Mucosa of gallbladder (tissue), 1 donor: ENCODE measurements around the gene SMOC2. TPM values are rescaled to one million over a fixed set of nuclear protein-coding genes. Genes with fewer than 3 reads are reported as not detected.
"Not testable (repeated sequence)": the region's sequence is repeated elsewhere in the genome, so short reads cannot be mapped to it uniquely, and the experiment has no call there.

Experiments used
- DNase-seq: peaks from one replicate; pipeline ENCODE4 v3.0.0-alpha.2; 2020; ENCODE audit warnings: low spot score
- total RNA-seq: library from RNA; stranded (reverse); gene quantifications from one replicate; pipeline ENCODE4 v1.2.1, GENCODE V29; 2021
- donor health status: DM: no; HTN: no; CAD: no.

SMOC2 gene
- total RNA-seq, 1 donor from 2014 or later = 213 TPM

DNA sequence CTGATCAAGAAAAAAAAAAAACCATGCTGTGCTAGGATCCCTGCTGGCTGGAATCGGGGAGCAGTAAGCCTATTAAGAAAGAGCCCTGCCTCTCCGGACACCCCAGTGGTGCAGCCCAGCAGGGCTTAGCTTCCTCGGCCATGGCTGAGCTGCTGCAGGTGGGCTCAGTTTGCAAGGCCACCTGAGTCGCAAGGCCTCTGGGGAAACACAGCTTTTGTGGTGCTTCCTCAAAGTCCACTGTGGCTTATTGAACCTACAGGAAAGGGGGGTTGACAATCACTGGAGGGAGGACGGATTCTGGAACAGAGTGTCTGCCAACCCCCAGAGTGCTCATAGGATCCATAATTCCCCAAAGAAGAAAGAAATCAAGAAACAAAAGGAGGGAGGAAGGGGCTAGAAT is 240.8 kb downstream of the SMOC2 start:
- no peak for DNase-seq

DNA sequence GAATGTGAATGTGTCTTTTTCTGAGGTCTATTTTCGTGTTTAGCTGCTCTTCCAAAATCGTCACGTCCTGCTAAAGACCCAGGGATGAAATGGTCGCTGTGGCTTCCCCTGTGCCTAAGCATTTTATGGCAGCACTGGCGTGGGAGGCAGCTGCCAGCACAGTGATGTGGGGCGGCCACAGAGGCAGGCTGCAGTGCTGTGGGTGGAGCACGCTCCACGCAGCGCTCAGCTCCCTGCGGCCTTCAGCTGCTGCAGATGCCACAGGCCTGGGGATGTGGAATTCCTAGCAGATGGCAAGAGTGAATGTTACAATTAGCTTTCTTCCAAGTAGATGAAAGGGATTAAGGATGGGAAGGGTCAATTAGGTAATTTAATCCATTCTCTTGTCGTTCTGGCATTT is 242.6 kb downstream of the SMOC2 start:
- DNase-seq = no peak

DNA sequence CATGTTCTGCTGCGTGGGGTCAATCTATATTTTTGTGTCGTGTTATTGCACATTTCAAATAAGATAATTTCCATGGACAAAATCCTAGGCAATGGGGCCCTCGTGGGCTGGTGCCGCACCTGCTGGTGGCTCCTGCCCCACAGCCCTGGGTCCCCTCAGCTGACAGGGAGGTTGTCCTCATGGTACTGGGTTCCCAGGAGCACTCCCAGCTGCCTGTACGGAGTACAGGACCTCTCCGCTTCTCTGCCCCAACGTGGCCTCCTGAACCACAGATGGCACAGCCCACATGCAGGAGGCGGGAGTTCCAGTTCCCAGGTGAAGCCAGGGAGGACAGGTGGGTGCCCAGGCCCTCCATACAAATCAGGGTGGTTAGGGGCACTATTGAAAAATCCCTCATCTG is 243.5 kb downstream of the SMOC2 start:
- no peak for DNase-seq

DNA sequence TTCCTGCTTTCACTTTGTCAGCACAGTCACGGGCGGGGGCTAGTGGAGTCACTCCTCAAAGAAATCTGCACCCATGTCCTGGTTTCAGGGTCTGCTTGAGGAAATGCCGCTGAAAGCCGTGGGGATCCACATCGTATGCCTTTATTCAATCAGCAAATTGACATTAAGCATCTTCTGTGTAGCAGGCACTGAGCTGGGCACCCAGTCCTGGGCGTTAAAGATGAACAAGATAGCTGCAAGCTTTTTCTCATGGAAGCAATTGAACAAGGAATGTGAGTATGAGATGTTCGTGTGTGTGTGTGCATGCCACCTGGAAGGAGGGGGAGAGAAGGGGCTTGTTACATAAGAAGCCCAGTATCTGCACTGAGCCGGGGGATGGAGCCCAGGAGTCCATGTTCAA is 243.9 kb downstream of the SMOC2 start:
- no peak for DNase-seq

DNA sequence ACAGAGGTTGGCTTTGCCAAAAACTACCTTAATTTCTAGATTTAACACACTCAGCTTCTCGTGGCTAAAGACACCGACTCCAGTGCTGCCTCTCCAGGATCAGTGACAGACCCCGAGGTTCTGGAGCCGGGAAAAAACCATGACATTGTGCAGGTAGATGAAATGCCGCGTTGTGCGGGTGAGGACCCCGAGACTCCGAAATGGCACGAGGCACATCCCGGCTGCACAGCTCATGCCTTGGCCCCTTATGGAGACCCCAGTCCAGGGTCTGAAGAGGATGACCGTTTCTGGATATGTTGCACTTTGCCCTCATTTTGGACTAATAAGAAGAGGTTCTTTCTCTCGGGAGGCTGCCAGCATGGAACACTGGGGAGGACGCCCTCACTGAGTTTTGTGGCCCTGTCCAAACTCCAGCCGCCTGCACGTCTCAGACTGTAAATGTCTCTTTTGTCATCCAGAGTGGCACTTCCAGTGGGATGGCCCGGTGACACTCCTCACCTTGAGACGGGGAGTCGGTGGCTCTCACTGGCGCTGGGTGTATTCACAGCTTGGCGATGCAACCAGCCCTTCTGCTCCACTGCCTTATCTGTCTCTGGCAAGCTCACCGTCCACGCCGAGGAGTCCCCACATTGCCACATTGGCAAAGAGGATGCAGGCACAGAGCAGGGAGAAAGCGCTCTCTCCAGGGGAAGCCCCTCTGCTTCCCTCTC is 245.2 kb downstream of the SMOC2 start:
- DNase-seq = no peak

DNA sequence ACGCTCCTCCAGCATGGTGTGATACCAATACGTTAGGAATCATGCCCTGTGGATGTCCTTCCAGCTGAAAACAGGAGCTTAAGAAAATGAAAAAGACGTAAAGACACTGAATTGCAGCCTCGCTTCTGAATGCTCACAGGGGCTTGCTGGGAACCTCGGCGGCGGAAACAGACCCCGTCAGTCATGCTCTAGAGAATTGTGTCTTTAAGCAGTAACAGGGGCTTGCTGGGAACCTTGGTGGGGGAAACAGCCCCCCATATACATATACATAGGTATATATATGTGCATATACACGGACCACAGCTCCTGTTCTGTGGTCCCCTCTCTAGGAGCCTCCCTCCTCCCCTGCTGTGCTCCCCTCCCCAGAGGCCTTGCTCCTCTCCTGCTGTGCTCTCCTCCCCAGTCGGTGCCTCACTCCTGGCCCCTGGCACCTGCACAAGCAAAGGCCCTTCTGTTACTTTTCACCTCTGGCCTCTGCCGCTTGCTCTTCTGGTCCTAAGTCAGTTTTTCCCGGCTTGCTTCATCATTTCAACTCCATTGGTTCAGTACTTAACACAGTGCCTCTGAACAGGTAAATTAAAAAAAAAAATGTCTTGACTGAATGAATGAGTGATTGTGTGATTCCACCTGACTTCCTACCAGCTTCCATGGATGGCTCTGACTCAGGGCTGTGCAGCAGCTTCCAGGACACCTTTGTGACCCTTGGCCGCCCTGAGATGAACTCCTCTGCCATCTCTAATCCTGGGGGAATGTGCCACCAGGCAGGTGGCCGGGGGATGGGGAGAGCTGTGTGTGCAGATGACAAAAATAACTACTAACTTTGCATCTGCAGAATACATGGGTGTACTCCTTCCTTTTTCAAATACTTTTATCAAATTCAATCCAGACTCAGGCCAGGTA is 246.1 kb downstream of the SMOC2 start:
- no peak for DNase-seq

DNA sequence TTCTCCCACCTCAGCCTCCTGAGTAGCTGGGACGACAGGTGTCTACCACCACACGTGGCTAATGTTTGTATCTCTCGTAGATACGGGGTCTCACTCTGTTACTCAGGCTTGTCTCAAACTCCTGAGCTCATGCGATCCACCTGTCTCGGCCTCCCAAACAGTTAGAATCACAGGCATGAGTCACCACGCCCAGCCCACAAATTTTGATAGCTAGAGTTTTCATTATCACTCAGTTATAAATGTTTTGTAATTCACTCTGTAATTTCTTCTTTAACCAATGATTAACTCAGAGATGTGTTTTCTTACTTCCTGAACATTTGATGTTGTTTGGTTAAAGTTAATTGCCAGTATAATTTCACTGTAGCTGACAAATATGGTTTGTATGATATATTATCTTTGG is 249.3 kb downstream of the SMOC2 start:
- DNase-seq = no peak

DNA sequence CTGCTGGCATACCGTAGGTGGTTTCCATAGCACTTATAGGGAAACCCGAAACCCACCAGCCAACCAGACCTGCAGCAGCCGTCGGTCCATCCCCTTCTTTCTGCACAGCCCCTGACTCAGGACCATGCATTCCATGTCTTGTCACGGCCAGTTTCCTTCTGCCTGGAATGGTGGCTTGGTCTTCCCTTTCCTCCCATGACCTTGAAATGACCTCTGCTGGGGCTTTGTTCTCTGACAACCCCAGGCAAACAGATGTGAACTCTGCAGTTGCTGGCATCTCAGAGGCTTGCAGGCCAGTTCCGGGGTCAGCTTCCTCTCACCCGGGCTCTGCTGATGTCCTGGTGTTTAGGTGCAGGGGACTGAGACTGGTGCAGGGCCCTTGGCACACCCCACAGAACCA is 250.8 kb downstream of the SMOC2 start:
- DNase-seq = no peak

DNA sequence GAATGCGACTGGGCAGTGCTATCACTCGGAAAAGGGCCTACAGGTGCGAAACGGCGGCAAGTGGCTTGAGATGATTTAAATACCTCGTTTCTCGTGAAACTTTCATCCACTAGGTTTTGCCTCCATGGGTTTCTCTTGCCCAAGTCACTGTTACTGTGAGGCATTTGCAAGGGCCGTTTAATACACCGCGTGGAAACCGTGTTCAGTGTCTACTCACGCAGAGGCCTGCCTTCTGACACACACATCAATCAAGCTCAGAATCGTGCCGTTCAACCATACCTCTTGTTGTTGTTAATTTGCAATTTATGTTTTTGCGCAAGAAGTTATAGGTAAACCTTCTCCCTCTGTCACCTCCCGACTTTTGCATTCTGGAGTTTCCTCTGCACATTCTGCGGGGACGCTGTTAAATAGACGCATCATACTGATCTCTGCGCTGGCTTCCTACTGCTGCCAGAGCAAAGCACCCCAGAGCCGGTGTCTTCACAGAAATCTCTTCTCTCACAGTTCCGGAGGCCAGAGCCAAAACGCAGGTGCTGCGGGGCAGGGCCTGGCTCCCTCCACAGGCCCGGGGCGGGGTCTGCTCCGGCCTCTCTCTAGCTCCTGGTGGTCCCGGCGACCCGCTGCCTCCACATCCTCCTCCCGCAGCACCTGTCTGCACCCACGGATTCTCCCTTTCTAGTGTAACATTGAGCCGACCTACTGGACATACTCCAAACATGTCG is 251.4 kb downstream of the SMOC2 start:
- no peak for DNase-seq

DNA sequence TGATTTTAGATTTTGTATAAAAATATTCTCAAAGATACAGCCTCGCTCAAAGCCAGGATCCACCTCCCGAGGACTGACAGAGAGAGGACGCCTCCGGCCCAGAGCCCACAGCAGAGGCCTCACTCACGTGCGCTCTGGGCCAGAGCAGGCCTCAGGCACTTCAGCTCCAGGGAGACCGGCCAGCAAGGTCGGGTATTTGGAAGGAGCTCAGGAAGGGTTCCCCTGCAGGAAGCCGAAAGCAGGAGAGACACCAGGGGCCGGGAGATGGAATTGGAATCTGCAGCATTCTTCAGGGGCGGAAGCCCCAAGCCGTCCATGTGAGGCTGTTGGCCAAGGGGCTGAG is 251.9 kb downstream of the SMOC2 start:
- DNase-seq = not testable (repeated sequence)

DNA sequence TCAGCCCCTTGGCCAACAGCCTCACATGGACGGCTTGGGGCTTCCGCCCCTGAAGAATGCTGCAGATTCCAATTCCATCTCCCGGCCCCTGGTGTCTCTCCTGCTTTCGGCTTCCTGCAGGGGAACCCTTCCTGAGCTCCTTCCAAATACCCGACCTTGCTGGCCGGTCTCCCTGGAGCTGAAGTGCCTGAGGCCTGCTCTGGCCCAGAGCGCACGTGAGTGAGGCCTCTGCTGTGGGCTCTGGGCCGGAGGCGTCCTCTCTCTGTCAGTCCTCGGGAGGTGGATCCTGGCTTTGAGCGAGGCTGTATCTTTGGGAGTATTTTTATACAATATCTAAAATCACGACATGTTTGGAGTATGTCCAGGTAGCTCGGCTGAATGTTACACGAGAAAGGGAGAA is 253.8 kb downstream of the SMOC2 start:
- DNase-seq = not testable (repeated sequence)

DNA sequence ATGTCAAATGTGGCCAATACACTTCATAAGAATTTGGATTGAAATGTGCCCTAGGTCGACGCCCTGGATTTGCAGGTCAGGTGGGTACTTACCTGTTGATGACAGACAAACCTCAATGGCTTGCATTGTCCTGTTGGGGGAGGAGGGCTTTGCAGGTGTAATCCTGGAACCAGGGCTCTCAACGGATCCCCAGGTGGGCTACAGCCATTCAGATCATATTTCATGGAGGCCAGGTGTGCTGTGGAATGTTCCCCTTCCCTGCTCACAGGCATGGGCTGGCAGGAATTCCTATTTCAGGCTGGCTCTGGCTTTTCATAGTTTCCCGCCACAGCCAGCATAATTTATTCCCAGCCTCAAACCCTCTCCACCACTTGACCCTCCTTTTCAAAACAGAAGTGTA is 254.7 kb downstream of the SMOC2 start:
- no peak for DNase-seq

DNA sequence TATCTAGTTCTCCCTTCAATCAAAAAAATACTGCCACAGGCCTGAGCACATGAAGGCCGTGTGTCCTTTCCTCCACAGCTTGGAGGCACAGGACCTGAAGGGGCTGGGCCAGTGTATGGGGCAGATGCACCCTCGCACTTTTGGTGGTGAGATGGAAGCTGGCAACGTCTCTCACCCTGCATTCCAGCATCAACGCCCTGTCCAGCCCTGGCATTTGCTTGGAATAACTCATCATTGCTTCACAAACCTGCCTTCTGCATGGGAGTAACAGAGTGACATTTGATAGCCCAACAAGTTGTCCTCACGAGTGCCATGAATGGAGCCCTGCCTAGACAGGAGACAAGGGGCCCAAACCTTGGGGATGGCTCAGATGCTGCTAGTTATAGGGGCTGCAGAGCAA is 257.9 kb downstream of the SMOC2 start:
- no peak for DNase-seq

DNA sequence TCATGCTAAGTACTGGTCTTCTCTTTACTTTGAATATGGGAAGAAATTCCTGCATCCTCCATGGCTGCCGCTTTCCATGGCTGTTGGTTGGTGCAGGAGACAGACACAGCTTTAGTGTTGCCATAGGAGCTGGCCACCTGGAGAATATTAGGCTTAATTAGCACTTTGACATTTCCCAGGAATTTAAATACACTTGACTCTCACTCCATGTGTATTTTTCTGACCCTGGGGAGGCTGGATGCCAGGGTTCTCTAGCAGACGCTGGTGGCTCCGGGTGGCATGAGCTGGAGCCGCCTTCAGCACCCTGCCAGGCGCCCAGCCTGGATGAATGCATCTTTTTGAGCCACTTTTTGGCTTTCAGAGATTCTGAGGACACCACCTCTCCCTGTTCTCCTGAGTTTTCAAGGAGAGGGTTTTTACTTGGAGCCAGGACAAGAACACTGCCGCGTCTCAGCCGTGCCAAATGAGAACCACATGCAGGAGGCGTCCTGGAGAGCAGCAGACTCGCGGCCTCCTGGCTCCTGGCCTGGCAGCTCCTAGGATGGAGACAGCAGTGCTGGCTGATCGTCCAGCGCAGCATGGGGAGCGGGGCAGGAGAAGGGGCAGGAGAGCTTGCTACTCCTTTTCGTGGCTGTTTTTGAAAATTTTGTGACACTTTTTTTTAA is 258.8 kb downstream of the SMOC2 start:
- DNase-seq = peak; percentile 42

DNA sequence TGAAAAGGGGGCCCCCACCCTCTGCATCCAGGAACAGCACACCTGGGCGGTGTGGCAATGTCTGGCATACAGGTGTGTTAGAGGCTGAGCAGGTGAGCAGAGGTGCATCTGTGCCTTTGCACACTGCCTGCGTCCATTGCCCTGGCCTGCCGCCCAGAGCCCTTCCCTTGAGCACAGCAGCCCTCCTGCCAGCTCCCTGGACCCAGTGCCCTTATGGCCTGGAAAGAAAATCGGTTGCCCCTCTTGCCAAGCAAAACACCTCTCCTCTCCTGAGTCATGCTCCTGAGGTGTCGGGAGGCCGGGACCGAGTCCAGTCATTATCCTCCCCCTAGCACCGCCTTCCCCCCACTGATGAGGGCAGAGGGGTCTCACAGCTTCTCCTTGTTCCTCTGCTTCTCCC is 259.9 kb downstream of the SMOC2 start:
- no peak for DNase-seq

DNA sequence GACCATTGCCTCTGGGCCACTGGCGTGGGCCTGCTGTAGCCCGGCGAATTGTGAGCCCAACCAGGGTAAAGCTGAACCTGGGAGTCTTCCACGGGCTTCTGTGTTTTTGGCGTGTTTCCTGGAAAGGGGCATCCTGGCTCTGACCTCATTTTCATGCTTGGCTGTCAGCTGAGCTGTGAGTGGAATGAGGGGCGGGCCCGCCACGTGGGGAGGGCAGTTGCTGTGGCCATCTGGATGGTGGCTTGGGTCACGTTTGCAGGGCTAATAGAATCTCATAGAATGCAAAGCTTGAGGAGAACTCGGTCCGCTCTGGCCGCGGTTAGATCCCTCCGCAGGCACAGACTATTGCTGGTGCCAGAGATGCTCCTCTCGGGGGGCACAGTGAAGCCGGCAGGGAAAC is 263.0 kb downstream of the SMOC2 start:
- peak; percentile 15 for DNase-seq

DNA sequence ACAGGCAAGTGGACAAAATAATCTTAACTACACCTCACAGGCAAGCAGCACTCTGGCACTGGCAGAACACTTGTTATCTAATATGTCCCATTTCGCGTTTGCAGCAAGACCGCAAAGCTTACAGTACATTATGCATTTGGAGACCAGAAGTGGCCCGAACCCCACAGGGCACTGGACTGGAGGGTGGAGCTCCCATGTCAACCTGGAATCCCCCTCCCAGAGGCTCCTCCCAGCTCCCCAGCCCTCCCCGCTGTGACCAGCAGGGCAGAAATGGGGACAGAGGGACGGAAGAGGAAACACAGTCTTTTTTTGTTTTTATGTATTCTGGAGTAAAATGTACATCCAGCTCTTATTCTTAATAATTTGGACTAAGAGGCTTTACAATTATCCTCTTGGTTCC is 263.7 kb downstream of the SMOC2 start:
- no peak for DNase-seq

DNA sequence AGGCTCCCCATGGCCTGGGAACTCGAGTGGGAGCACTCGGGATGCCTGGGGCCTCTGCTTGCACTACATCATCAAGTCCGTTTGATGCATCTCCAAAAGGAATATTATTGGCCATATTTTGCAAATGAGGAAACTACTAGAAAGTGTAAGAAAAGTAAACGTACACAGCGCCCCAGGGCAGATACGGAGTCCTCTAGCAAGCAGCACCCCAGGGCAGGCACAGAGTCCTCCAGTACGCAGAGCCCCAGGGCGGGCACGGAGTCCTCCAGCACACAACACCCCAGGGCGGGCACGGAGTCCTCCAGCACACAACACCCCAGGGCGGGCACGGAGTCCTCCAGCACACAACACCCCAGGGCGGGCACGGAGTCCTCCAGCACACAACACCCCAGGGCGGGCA is 264.3 kb downstream of the SMOC2 start:
- not testable (repeated sequence) for DNase-seq

DNA sequence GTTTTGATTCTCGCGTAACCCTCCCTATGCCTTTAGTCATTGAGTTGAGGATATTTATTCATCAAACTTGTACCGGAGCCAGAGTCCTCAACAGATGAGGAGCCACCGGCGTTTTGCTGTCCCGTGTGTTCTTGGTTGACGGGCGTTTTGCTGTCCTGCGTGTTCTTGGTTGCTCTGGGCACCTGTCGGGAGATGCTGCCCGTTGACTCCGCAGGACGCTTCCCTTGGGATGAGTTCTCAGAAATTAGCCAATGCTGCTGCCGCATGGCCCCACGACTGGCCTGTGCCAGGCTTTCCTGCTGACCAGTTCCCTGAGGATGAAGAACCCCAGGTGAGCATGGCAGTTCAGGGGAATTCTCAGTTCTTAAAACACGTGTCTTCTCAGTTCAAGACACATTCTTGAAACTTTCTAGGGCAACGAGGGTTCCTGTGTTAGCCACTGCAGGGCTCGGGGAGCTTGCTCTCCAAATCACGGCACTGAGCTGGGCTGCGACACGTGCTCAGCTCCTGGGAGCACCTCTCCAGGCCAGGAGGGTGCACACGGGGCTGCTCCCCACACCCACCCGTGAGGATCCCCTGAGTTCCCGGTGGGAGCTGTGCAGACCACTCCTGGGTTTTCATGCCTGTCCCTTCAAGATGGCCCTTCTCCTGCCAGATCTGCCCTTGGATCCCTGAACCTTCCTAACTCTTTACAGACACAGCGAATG is 265.6 kb downstream of the SMOC2 start:
- DNase-seq = no peak

DNA sequence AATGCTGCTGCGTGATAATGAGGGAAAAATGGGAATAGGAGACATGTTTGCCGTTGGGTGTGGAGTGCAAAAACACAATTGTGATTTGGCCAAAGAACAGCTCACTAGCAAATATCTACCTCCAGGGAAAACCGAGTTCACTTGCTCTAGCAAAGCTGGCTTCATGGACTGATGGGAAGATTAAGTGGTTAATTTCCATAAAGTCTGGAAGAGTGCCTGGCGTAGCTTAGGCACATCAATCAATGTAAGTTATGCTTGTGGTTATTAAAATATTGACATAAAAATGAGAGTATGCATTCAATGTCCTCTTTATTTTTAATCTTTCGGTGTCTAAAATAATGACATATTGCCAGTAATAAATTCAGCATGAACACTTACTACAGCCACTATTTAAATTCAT is 267.5 kb downstream of the SMOC2 start:
- DNase-seq = no peak

DNA sequence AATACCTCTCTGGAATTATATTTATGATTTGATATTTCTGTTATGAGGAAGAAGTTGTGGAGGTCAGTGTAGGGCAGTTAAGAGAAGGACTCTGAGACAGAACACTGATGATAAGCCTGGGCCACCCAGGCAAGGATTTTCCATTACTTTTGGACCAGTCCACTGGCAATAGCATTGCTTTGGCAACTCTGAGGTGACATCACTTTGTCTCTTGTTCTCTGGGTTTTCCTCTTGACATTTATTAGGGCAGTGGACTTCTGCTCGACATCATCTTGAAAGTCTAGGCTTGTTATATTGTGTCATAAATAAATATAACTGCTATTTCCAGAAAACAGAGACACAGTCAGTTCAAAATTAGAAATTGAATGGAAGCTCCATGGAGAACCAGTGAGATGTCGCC is 268.0 kb downstream of the SMOC2 start:
- no peak for DNase-seq

DNA sequence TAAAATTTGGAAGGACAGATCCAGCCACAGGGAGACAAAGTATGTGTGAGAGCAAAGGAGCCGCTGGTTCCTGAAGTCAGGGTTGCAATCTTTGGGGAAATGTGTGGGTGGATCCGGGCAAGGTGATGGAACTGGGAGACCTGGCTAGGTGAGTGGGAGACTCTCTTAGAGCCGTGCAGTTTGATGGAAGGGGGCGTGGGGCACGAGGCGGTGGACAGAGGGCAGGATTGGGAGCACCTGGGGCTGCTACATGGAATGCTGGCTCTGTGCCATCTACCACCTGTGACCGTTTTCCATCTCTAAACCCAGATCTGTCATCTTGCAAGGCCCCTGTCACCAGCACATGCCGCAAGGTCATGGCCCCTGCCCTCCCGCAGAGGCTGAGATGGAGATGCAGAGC is 268.4 kb downstream of the SMOC2 start:
- no peak for DNase-seq
